ENCODE measurements around the gene LTA4H. TPM values are rescaled to one million over a fixed set of nuclear protein-coding genes. Genes with fewer than 3 reads are reported as not detected.
A peak's percentile ranks its signal among the peaks of the same experiment; 100 is the strongest.

LTA4H gene
- total RNA-seq, 1 donor from 2014 or later = 266 TPM

- H3K27me3 Mint-ChIP-seq (ENCODE audit: insufficient read depth, low read depth) = peaks cover 4% of the 10 kb centered on the region
- Histone ChIP-seq H4K20me1 (ENCODE audit: low read depth) (no peaks in the 10 kb centered on the region), H3K9me3 (ENCODE audit: low read depth) (no peaks in the 10 kb centered on the region), H3K9ac (no peak overlapping the region), H2AFZ (replicated peaks) (no peak overlapping the region), H3K4me3 (no peak overlapping the region), H3F3A (ENCODE audit: low read depth) (peaks cover 39% of the 10 kb centered on the region), H3K27me3 (no peaks in the 10 kb centered on the region), H3K4me1 (peaks cover 46% of the 10 kb centered on the region), H3K4me2 (no peak overlapping the region), H3K27ac (no peak overlapping the region), H3K36me3 (no peaks in the 10 kb centered on the region), H3K79me2 (ENCODE audit: low read depth) (no peaks in the 10 kb centered on the region)
- DNase-seq (ENCODE audit: low spot score) = no peak
- H3K9me3 Mint-ChIP-seq = no peaks in the 10 kb centered on the region
- H3K27ac Mint-ChIP-seq = no peak overlapping the region
- TF ChIP-seq EZH2phosphoT487 (IDR thresholded peaks at IDR 0.05) (no peak), CTCF (IDR thresholded peaks at IDR 0.05) (no peak), EZH2 (IDR thresholded peaks at IDR 0.05) (no peak)
- H3K4me1 Mint-ChIP-seq = peaks cover 32% of the 10 kb centered on the region
- no peaks in the 10 kb centered on the region for H3K36me3 Mint-ChIP-seq
- H3K4me3 Mint-ChIP-seq = no peak overlapping the region
Observed at GRCh38 chr12:96075560-96075959, 40.2 kb upstream of the LTA4H start.

GRCh38 chr12:96073346-96074330, 38.3 kb upstream of the LTA4H start:
- Histone ChIP-seq H3K9me3 (ENCODE audit: low read depth) (no peaks in the 10 kb centered on the region), H3K4me2 (peak overlapping the region; percentile 6), H3F3A (ENCODE audit: low read depth) (peaks cover 52% of the 10 kb centered on the region), H3K36me3 (no peaks in the 10 kb centered on the region), H4K20me1 (ENCODE audit: low read depth) (no peaks in the 10 kb centered on the region), H3K79me2 (ENCODE audit: low read depth) (no peaks in the 10 kb centered on the region), H3K4me3 (no peak overlapping the region), H3K27me3 (no peaks in the 10 kb centered on the region), H3K4me1 (peaks cover 44% of the 10 kb centered on the region), H3K9ac (no peak overlapping the region), H2AFZ (replicated peaks) (no peak overlapping the region), H3K27ac (peak overlapping the region; percentile 73)
- TF ChIP-seq EZH2 (IDR thresholded peaks at IDR 0.05) = no peak
- TF ChIP-seq CTCF (IDR thresholded peaks at IDR 0.05) = no peak
- TF ChIP-seq EZH2phosphoT487 (IDR thresholded peaks at IDR 0.05) = no peak
- no peak overlapping the region for H3K27ac Mint-ChIP-seq
- H3K36me3 Mint-ChIP-seq = no peaks in the 10 kb centered on the region
- peak; percentile 31 for DNase-seq (ENCODE audit: low spot score)
- peaks cover 7% of the 10 kb centered on the region for H3K27me3 Mint-ChIP-seq (ENCODE audit: insufficient read depth, low read depth)
- peaks cover 44% of the 10 kb centered on the region for H3K4me1 Mint-ChIP-seq
- no peak overlapping the region for H3K4me3 Mint-ChIP-seq
- H3K9me3 Mint-ChIP-seq = no peaks in the 10 kb centered on the region

- no peak overlapping the region for H3K9ac ChIP-seq
- H3K36me3 Mint-ChIP-seq = no peaks in the 10 kb centered on the region
- no peak overlapping the region for H3K4me3 ChIP-seq
- H3K9me3 ChIP-seq (ENCODE audit: low read depth) = no peaks in the 10 kb centered on the region
- peak overlapping the region; percentile 4 for H3K27ac Mint-ChIP-seq
- H3K36me3 ChIP-seq = no peaks in the 10 kb centered on the region
- peak; percentile 72 for DNase-seq (ENCODE audit: low spot score)
- no peaks in the 10 kb centered on the region for H3K79me2 ChIP-seq (ENCODE audit: low read depth)
- peaks cover 44% of the 10 kb centered on the region for H3K4me1 Mint-ChIP-seq
- H3K4me1 ChIP-seq = peaks cover 41% of the 10 kb centered on the region
- no peaks in the 10 kb centered on the region for H3K9me3 Mint-ChIP-seq
- H3K4me2 ChIP-seq = peak overlapping the region; percentile 30
- H4K20me1 ChIP-seq (ENCODE audit: low read depth) = no peaks in the 10 kb centered on the region
- H3F3A ChIP-seq (ENCODE audit: low read depth) = peaks cover 52% of the 10 kb centered on the region
- H3K4me3 Mint-ChIP-seq = peak overlapping the region; percentile 42
- H2AFZ ChIP-seq (replicated peaks) = no peak overlapping the region
- H3K27me3 Mint-ChIP-seq (ENCODE audit: insufficient read depth, low read depth) = peaks cover 9% of the 10 kb centered on the region
- TF ChIP-seq CTCF (IDR thresholded peaks at IDR 0.05) = peak; percentile 28
- no peak for TF ChIP-seq EZH2phosphoT487 (IDR thresholded peaks at IDR 0.05)
- TF ChIP-seq EZH2 (IDR thresholded peaks at IDR 0.05) = no peak
- no peak overlapping the region for H3K27ac ChIP-seq
- no peaks in the 10 kb centered on the region for H3K27me3 ChIP-seq
Observed at GRCh38 chr12:96070670-96071279, 35.4 kb upstream of the LTA4H start.
